CD8-positive, alpha-beta memory T cell (primary cell): ENCODE data around the gene MYORG. TPM values are rescaled to one million over a fixed set of nuclear protein-coding genes. Genes with fewer than 3 reads are reported as not detected.
"Not testable (repeated sequence)": the region's sequence is repeated elsewhere in the genome, so short reads cannot be mapped to it uniquely, and the experiment has no call there.

Experiments used
- CTCF ChIA-PET: fragments of 350-600 bp; sonication (Branson Sonifier 250); formaldehyde crosslinking; loops from one replicate; lab custom pipeline; 2021; ENCODE audit warnings: antibody characterized with exemption; lab: Charles Lee
- POLR2A ChIA-PET: fragments of 350-600 bp; sonication (Branson Sonifier 250); formaldehyde crosslinking; loops from one replicate; lab custom pipeline; 2021; ENCODE audit warnings: antibody characterized with exemption; lab: Charles Lee
- DNase-seq, 5 donors: peaks; one replicate each; pipeline versions ENCODE4 v3.0.0 to v3.0.0-alpha.2; 2020 to 2022; ENCODE audit warnings: mixed read lengths in 1 of 5
- H3K27ac ChIP-seq: one replicate; pipeline ENCODE4 v1.7.0; 2013; ENCODE audit warnings: low read depth, mild to moderate bottlenecking, low read length, moderate library complexity
- H3K27me3 ChIP-seq: 2 replicates; pipeline ENCODE4 v1.7.0; 2013; ENCODE audit warnings: low read length, mild to moderate bottlenecking; ENCODE audit not compliant: insufficient read depth, poor library complexity, severe bottlenecking
- H3K36me3 ChIP-seq: 2 replicates; pipeline ENCODE4 v1.7.0; 2013; ENCODE audit warnings: mild to moderate bottlenecking, low read length, moderate library complexity; ENCODE audit not compliant: insufficient read depth
- H3K4me1 ChIP-seq: 2 replicates; pipeline ENCODE4 v1.7.0; 2013; ENCODE audit warnings: mild to moderate bottlenecking, low read length, moderate library complexity; ENCODE audit not compliant: insufficient read depth
- H3K4me3 ChIP-seq: 2 replicates; pipeline ENCODE4 v1.7.0; 2013; ENCODE audit warnings: mild to moderate bottlenecking, low read length
- H3K9me3 ChIP-seq: 2 replicates; pipeline ENCODE4 v1.7.0; 2013; ENCODE audit warnings: mild to moderate bottlenecking, low read length
- H3K27ac Mint-ChIP-seq, 8 donors: one replicate each; pipeline ENCODE4 v1.8.0; 2020 to 2021; ENCODE audit warnings: mixed read lengths in 8 of 8, mild to moderate bottlenecking in 6 of 8, inconsistent platforms in 3 of 8, moderate library complexity in 3 of 8
- H3K27me3 Mint-ChIP-seq, 2 donors: one replicate each; pipeline ENCODE4 v1.8.0; 2020 to 2021; ENCODE audit warnings: mixed read lengths in 2 of 2, mild to moderate bottlenecking in 1 of 2, moderate library complexity in 1 of 2
- H3K36me3 Mint-ChIP-seq, 3 donors: one replicate each; pipeline ENCODE4 v1.8.0; 2020 to 2021; ENCODE audit warnings: mixed read lengths in 3 of 3, inconsistent platforms in 1 of 3, mild to moderate bottlenecking in 1 of 3
- H3K4me1 Mint-ChIP-seq, 3 donors: one replicate each; pipeline ENCODE4 v1.8.0; 2020 to 2021; ENCODE audit warnings: mixed read lengths in 3 of 3, inconsistent platforms in 1 of 3, mild to moderate bottlenecking in 1 of 3
- H3K4me3 Mint-ChIP-seq, 7 donors: one replicate each; pipeline ENCODE4 v1.8.0; 2020 to 2021; ENCODE audit warnings: mixed read lengths in 7 of 7, mild to moderate bottlenecking in 6 of 7, moderate library complexity in 4 of 7, inconsistent platforms in 2 of 7
- H3K9me3 Mint-ChIP-seq, 5 donors: one replicate each; pipeline ENCODE4 v1.8.0; 2020 to 2022; ENCODE audit warnings: mixed read lengths in 5 of 5, mild to moderate bottlenecking in 3 of 5, moderate library complexity in 2 of 5, inconsistent platforms in 1 of 5
- polyA plus RNA-seq: library from polyadenylated mRNA; unstranded; fragments of 300-500 nt; fragmentation: Illumina TruSeq; gene quantifications from one replicate; pipeline ENCODE4 v1.2.3, GENCODE V29; 2021
- total RNA-seq, 2 experiments: library from RNA; stranded (reverse); gene quantifications; one replicate each; pipeline ENCODE4 v1.2.3, GENCODE V29; 2021

The MYORG gene
- total and polyA plus RNA-seq, 3 experiments from 2014 or later = 0.67 to 2.4 (median 2.3) TPM

GRCh38 chr9:34343605-34344004 lies 33.1 kb downstream of the MYORG start:
- POLR2A ChIA-PET = no interaction called here
- CTCF ChIA-PET = no interaction called here
- Mint-ChIP-seq H3K36me3 (peaks cover 0 to 65% (median 11%) of the 10 kb centered on the region in 3 donors), H3K4me3 (no peak overlapping the region), H3K4me1 (no peaks in the 10 kb centered on the region), H3K27ac (no peak overlapping the region), H3K9me3 (no peaks in the 10 kb centered on the region), H3K27me3 (no peaks in the 10 kb centered on the region)
- Histone ChIP-seq H3K4me3 (no peak overlapping the region), H3K4me1 (no peaks in the 10 kb centered on the region), H3K27me3 (no peaks in the 10 kb centered on the region), H3K27ac (no peak overlapping the region), H3K36me3 (peaks cover 22% of the 10 kb centered on the region), H3K9me3 (no peaks in the 10 kb centered on the region)
- no peak for DNase-seq

GRCh38 chr9:34343090-34343489 lies 33.6 kb downstream of the MYORG start:
- H3K4me3 ChIP-seq = no peak overlapping the region
- H3K9me3 ChIP-seq = no peaks in the 10 kb centered on the region
- Mint-ChIP-seq H3K4me3 (no peak overlapping the region), H3K27me3 (no peaks in the 10 kb centered on the region), H3K9me3 (no peaks in the 10 kb centered on the region), H3K36me3 (peaks cover 0 to 64% (median 11%) of the 10 kb centered on the region in 3 donors), H3K27ac (no peak overlapping the region), H3K4me1 (no peaks in the 10 kb centered on the region)
- peaks cover 24% of the 10 kb centered on the region for H3K36me3 ChIP-seq
- H3K27me3 ChIP-seq = no peaks in the 10 kb centered on the region
- no peak overlapping the region for H3K27ac ChIP-seq
- ChIA-PET POLR2A (no interaction called here), CTCF (no interaction called here)
- no peak for DNase-seq
- no peaks in the 10 kb centered on the region for H3K4me1 ChIP-seq

- H3K36me3 Mint-ChIP-seq = peaks cover 0 to 64% (median 11%) of the 10 kb centered on the region in 3 donors
- no peaks in the 10 kb centered on the region for H3K4me1 Mint-ChIP-seq
- H3K27ac Mint-ChIP-seq = no peak overlapping the region
- H3K4me3 ChIP-seq = no peak overlapping the region
- ChIA-PET CTCF (interaction anchor here (0.8 to 1.4 kb wide), 2 partner anchors 9 to 34 kb away, joined by 3 read pairs; no protein-coding TSS in a partner anchor), POLR2A (no interaction called here)
- H3K9me3 ChIP-seq = no peaks in the 10 kb centered on the region
- H3K27ac ChIP-seq = no peak overlapping the region
- no peak overlapping the region for H3K4me3 Mint-ChIP-seq
- H3K27me3 Mint-ChIP-seq = no peaks in the 10 kb centered on the region
- no peak for DNase-seq
- H3K27me3 ChIP-seq = no peaks in the 10 kb centered on the region
- H3K36me3 ChIP-seq = peaks cover 24% of the 10 kb centered on the region
- no peaks in the 10 kb centered on the region for H3K9me3 Mint-ChIP-seq
- no peaks in the 10 kb centered on the region for H3K4me1 ChIP-seq
Observed at GRCh38 chr9:34341659-34342295, 34.9 kb downstream of the MYORG start.

- no peaks in the 10 kb centered on the region for H3K27me3 ChIP-seq
- H3K27ac ChIP-seq = no peak overlapping the region
- CTCF ChIA-PET = no interaction called here
- H3K4me3 ChIP-seq = no peak overlapping the region
- no peaks in the 10 kb centered on the region for H3K4me1 ChIP-seq
- Mint-ChIP-seq H3K9me3 (no peaks in the 10 kb centered on the region), H3K36me3 (peaks cover 0 to 67% (median 7%) of the 10 kb centered on the region in 3 donors), H3K27ac (no peak overlapping the region), H3K27me3 (no peaks in the 10 kb centered on the region), H3K4me3 (no peak overlapping the region), H3K4me1 (peaks cover 0 to 11% (median 0%) of the 10 kb centered on the region in 3 donors)
- POLR2A ChIA-PET = interaction anchor here (0.6 kb wide), 1 partner anchor 157 kb away, joined by 3 read pairs; no protein-coding TSS in a partner anchor
- H3K36me3 ChIP-seq = peaks cover 24% of the 10 kb centered on the region
- no peaks in the 10 kb centered on the region for H3K9me3 ChIP-seq
- DNase-seq = no peak
Observed at GRCh38 chr9:34338665-34339385, 37.9 kb downstream of the MYORG start.

GRCh38 chr9:34338079-34338478 lies 38.6 kb downstream of the MYORG start:
- not testable (repeated sequence) for H3K9me3 ChIP-seq, H3K27ac Mint-ChIP-seq, H3K4me3 ChIP-seq, H3K27me3 ChIP-seq, H3K4me3 Mint-ChIP-seq, H3K27ac ChIP-seq, DNase-seq, H3K4me1 ChIP-seq, H3K27me3 Mint-ChIP-seq, H3K9me3 Mint-ChIP-seq
- POLR2A ChIA-PET = interaction anchor here (0.6 kb wide), 1 partner anchor 156 kb away, joined by 3 read pairs; no protein-coding TSS in a partner anchor
- Mint-ChIP-seq H3K4me1 (peaks cover 0 to 11% (median 0%) of the 10 kb centered on the region in 3 donors), H3K36me3 (peaks cover 0 to 59% (median 7%) of the 10 kb centered on the region in 3 donors)
- CTCF ChIA-PET = interaction anchor here (0.6 kb wide), 1 partner anchor 305 kb away, joined by 3 read pairs; no protein-coding TSS in a partner anchor
- peaks cover 24% of the 10 kb centered on the region for H3K36me3 ChIP-seq

GRCh38 chr9:34337403-34337802 lies 39.3 kb downstream of the MYORG start:
- ChIA-PET CTCF (interaction anchor here (0.6 kb wide), 1 partner anchor 304 kb away, joined by 3 read pairs; no protein-coding TSS in a partner anchor), POLR2A (no interaction called here)
- Mint-ChIP-seq H3K27ac (no peak overlapping the region), H3K36me3 (peaks cover 0 to 54% (median 7%) of the 10 kb centered on the region in 3 donors), H3K9me3 (no peaks in the 10 kb centered on the region), H3K27me3 (no peaks in the 10 kb centered on the region), H3K4me3 (no peak overlapping the region), H3K4me1 (peaks cover 3 to 16% (median 5%) of the 10 kb centered on the region in 3 donors)
- H3K4me3 ChIP-seq = no peak overlapping the region
- peaks cover 23% of the 10 kb centered on the region for H3K36me3 ChIP-seq
- H3K27ac ChIP-seq = no peak overlapping the region
- H3K27me3 ChIP-seq = no peaks in the 10 kb centered on the region
- DNase-seq = no peak
- no peaks in the 10 kb centered on the region for H3K4me1 ChIP-seq
- H3K9me3 ChIP-seq = no peaks in the 10 kb centered on the region

- H3K4me3 ChIP-seq = no peak overlapping the region
- H3K4me1 ChIP-seq = peaks cover 2% of the 10 kb centered on the region
- no peak for DNase-seq
- ChIA-PET CTCF (interaction anchor here (6.3 kb wide), 1 partner anchor 41 kb away, joined by 73 read pairs; the partner anchor contains the start of gene MYORG), POLR2A (no interaction called here)
- no peak overlapping the region for H3K27ac ChIP-seq
- no peaks in the 10 kb centered on the region for H3K9me3 ChIP-seq
- Mint-ChIP-seq H3K9me3 (no peaks in the 10 kb centered on the region), H3K4me3 (no peak overlapping the region), H3K27me3 (no peaks in the 10 kb centered on the region), H3K4me1 (peaks cover 10 to 27% (median 19%) of the 10 kb centered on the region in 3 donors), H3K36me3 (peaks cover 0 to 36% (median 4%) of the 10 kb centered on the region in 3 donors), H3K27ac (peak overlapping the region in 2 of 8 donors; percentile 3 to 78)
- no peaks in the 10 kb centered on the region for H3K27me3 ChIP-seq
- peaks cover 15% of the 10 kb centered on the region for H3K36me3 ChIP-seq
Observed at GRCh38 chr9:34335376-34335775, 41.3 kb downstream of the MYORG start.

GRCh38 chr9:34334916-34335315 lies 41.8 kb downstream of the MYORG start:
- no peak overlapping the region for H3K4me3 ChIP-seq
- peaks cover 15% of the 10 kb centered on the region for H3K36me3 ChIP-seq
- H3K27ac Mint-ChIP-seq = peak overlapping the region in 3 of 8 donors; percentile 17 to 85 (median 35)
- H3K27me3 ChIP-seq = no peaks in the 10 kb centered on the region
- peaks cover 0 to 31% (median 1%) of the 10 kb centered on the region in 3 donors for H3K36me3 Mint-ChIP-seq
- H3K4me1 ChIP-seq = peaks cover 4% of the 10 kb centered on the region
- no peaks in the 10 kb centered on the region for H3K9me3 ChIP-seq
- peaks cover 14 to 32% (median 23%) of the 10 kb centered on the region in 3 donors for H3K4me1 Mint-ChIP-seq
- no peak overlapping the region for H3K27ac ChIP-seq
- no peak overlapping the region for H3K4me3 Mint-ChIP-seq
- no peaks in the 10 kb centered on the region for H3K27me3 Mint-ChIP-seq
- DNase-seq = no peak
- H3K9me3 Mint-ChIP-seq = no peaks in the 10 kb centered on the region
- ChIA-PET CTCF (interaction anchor here (1.1 to 6.3 kb wide), 2 partner anchors 42 to 69 kb away, joined by 3 to 73 read pairs; partner anchors contain the start of gene MYORG), POLR2A (no interaction called here)
